Measurements from ENCODE around the gene TSPAN18. TPM values are rescaled to one million over a fixed set of nuclear protein-coding genes. Genes with fewer than 3 reads are reported as not detected.

Gene TSPAN18
- total RNA-seq, 1 experiment from 2014 or later: not detected

DNA sequence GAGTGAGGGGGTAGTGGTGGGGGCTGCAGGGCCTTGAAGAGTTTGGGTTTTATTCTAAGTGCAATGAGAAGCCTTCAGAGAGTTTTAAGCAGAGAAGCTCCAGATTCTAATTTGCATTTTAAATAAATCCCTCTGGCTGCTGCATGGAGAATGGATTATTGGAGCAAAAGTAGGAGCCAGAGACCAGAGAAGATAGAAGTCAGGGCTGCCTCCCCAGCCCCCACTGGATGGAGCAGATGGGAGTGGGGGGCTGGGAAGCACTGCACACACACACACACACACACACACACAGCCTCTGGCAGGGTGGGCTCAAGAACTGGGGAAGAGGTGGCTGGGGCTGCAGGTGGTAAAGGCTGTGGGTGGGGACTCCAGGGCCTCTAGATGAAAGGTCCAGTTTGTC lies 75.6 kb downstream of the TSPAN18 start:
- no TSS peak for BruUV-seq (replicated peaks)
- H3K27ac ChIP-seq (ENCODE audit: low read length): no peak overlapping the region
- H3K79me2 ChIP-seq (ENCODE audit: low read length): no peaks in the 10 kb centered on the region
- H3K9ac ChIP-seq (ENCODE audit: low read length): no peak overlapping the region
- no peaks in the 10 kb centered on the region for H3K9me2 ChIP-seq (replicated peaks; ENCODE audit: low read length)
- H3K4me3 ChIP-seq (ENCODE audit: low read length): no peak overlapping the region
- H3K9me3 ChIP-seq (ENCODE audit: low read length): no peaks in the 10 kb centered on the region
- POLR2A ChIA-PET (ENCODE audit: unreplicated experiment): no interaction called here
- TF ChIP-seq, protein P1, sequence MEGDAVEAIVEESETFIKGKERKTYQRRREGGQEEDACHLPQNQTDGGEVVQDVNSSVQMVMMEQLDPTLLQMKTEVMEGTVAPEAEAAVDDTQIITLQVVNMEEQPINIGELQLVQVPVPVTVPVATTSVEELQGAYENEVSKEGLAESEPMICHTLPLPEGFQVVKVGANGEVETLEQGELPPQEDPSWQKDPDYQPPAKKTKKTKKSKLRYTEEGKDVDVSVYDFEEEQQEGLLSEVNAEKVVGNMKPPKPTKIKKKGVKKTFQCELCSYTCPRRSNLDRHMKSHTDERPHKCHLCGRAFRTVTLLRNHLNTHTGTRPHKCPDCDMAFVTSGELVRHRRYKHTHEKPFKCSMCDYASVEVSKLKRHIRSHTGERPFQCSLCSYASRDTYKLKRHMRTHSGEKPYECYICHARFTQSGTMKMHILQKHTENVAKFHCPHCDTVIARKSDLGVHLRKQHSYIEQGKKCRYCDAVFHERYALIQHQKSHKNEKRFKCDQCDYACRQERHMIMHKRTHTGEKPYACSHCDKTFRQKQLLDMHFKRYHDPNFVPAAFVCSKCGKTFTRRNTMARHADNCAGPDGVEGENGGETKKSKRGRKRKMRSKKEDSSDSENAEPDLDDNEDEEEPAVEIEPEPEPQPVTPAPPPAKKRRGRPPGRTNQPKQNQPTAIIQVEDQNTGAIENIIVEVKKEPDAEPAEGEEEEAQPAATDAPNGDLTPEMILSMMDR (conservative IDR thresholded peaks at IDR 0.05; ENCODE audit: low read depth, low read length): no peak
- no peak for TF ChIP-seq EZH2phosphoT487 (IDR thresholded peaks at IDR 0.05; ENCODE audit: borderline replicate concordance, low read length)
- TF ChIP-seq EZH2 (IDR thresholded peaks at IDR 0.05; ENCODE audit: low read length, unreplicated experiment): no peak
- H3K36me3 ChIP-seq (ENCODE audit: low read depth, low read length): no peaks in the 10 kb centered on the region
- no peak for DNase-seq
- H3K4me2 ChIP-seq (ENCODE audit: low read length): no peak overlapping the region
- H3K27me3 ChIP-seq (ENCODE audit: low read length): peaks cover 70% of the 10 kb centered on the region
- intact Hi-C loops (cut with micrococcal nuclease): no loop called here
- H3K4me1 ChIP-seq (ENCODE audit: insufficient read depth, low read length): no peaks in the 10 kb centered on the region
- CTCF ChIA-PET: no interaction called here
- no peak for ATAC-seq
- no peak overlapping the region for H2AFZ ChIP-seq (ENCODE audit: low read length)
- no peaks in the 10 kb centered on the region for H3F3A ChIP-seq (ENCODE audit: low read length, unreplicated experiment)
- no peaks in the 10 kb centered on the region for H4K20me1 ChIP-seq (ENCODE audit: low read length)

DNA sequence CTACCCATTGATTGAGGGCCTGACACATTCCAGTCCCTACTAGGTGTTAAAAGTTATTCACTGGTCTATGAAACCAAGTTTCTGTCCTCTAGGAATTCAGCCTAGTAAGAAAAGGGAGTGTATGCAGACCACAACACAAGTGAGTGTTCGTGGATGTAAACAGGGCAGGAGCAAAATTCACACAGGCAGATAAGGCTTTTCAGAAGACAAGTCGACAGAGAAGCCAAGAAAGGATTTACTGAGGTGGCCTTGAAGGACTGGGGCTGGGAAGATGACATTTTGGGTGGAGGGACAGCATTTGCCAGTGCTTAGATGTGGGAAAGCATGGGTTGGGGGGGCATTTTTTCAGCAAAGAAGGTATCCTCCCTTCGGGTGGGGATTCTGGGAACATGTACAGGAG lies 76.2 kb downstream of the TSPAN18 start:
- CTCF ChIA-PET: no interaction called here
- Histone ChIP-seq H3K4me3 (ENCODE audit: low read length) (no peak overlapping the region), H3K9me2 (replicated peaks; ENCODE audit: low read length) (no peaks in the 10 kb centered on the region), H3K79me2 (ENCODE audit: low read length) (no peaks in the 10 kb centered on the region), H2AFZ (ENCODE audit: low read length) (no peak overlapping the region), H3K4me2 (ENCODE audit: low read length) (no peak overlapping the region), H3K36me3 (ENCODE audit: low read depth, low read length) (no peaks in the 10 kb centered on the region), H3K27me3 (ENCODE audit: low read length) (peaks cover 70% of the 10 kb centered on the region), H3F3A (ENCODE audit: low read length, unreplicated experiment) (no peaks in the 10 kb centered on the region), H3K27ac (ENCODE audit: low read length) (no peak overlapping the region), H3K9me3 (ENCODE audit: low read length) (no peaks in the 10 kb centered on the region), H3K4me1 (ENCODE audit: insufficient read depth, low read length) (no peaks in the 10 kb centered on the region), H3K9ac (ENCODE audit: low read length) (no peak overlapping the region), H4K20me1 (ENCODE audit: low read length) (no peaks in the 10 kb centered on the region)
- no peak for TF ChIP-seq EZH2phosphoT487 (IDR thresholded peaks at IDR 0.05; ENCODE audit: borderline replicate concordance, low read length)
- TF ChIP-seq, protein P1 (conservative IDR thresholded peaks at IDR 0.05; ENCODE audit: low read depth, low read length): no peak
- TF ChIP-seq EZH2 (IDR thresholded peaks at IDR 0.05; ENCODE audit: low read length, unreplicated experiment): no peak
- POLR2A ChIA-PET (ENCODE audit: unreplicated experiment): no interaction called here
- BruUV-seq (replicated peaks): no TSS peak
- DNase-seq: no peak
- intact Hi-C loops (cut with micrococcal nuclease): no loop called here
- ATAC-seq: no peak

DNA sequence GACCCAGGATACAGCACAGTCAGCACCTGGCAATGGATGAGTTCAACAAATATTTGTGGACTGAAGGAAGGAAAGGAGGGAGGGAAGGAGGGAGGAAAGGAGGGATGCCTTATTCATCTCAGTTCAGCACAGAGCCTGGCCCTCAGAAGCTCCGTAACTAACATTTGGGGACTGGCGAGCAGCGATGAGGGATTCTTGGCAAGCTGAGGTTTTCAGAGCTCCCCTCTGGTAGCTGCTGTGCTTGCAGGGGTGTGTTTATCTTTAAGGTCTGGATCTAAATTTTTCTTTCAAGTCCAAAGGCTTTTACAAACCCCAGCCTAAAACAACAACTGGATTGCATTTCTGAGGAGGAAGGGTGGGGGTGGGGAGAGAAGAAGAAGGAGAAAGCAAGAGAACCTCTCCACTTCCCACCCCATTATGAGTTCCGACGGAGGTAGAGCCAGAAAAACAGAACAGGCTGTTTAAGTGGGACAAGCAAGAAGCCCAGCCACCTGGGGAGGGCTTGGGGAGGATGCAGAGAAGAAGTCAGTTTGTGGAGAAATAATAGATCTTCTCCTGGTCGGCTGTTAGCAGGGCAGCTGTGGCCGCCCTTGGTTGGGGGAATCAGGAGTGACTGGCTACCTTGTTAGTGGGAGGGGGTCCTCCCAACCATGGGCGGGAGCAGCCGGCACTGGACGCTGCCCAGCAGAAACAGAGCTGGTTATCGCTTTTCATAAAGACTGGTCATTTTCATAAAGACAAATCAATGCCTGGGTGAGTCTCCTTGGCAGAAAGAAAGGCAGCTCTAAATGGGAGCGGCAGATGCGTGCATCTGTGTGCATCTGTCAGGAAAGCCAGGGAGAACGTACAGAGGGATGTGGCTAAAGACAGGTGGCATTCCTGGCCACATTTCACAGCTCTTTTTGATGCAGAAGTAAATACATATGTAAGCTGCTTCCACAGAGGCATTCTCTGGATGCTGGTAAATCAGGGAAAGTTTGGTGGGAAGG lies 78.0 kb downstream of the TSPAN18 start:
- no peak overlapping the region for H3K9ac ChIP-seq (ENCODE audit: low read length)
- no peaks in the 10 kb centered on the region for H4K20me1 ChIP-seq (ENCODE audit: low read length)
- no peaks in the 10 kb centered on the region for H3F3A ChIP-seq (ENCODE audit: low read length, unreplicated experiment)
- no peaks in the 10 kb centered on the region for H3K36me3 ChIP-seq (ENCODE audit: low read depth, low read length)
- BruUV-seq (replicated peaks): no TSS peak
- ChIA-PET CTCF (no interaction called here), POLR2A (ENCODE audit: unreplicated experiment) (no interaction called here)
- H3K4me1 ChIP-seq (ENCODE audit: insufficient read depth, low read length): no peaks in the 10 kb centered on the region
- DNase-seq (no peak), ATAC-seq (no peak)
- no peaks in the 10 kb centered on the region for H3K9me3 ChIP-seq (ENCODE audit: low read length)
- H3K4me2 ChIP-seq (ENCODE audit: low read length): no peak overlapping the region
- H3K4me3 ChIP-seq (ENCODE audit: low read length): no peak overlapping the region
- TF ChIP-seq EZH2phosphoT487 (IDR thresholded peaks at IDR 0.05; ENCODE audit: borderline replicate concordance, low read length) (no peak), EZH2 (IDR thresholded peaks at IDR 0.05; ENCODE audit: low read length, unreplicated experiment) (no peak)
- TF ChIP-seq, protein P1 (conservative IDR thresholded peaks at IDR 0.05; ENCODE audit: low read depth, low read length): no peak
- no peaks in the 10 kb centered on the region for H3K79me2 ChIP-seq (ENCODE audit: low read length)
- H3K27ac ChIP-seq (ENCODE audit: low read length): no peak overlapping the region
- peaks cover 83% of the 10 kb centered on the region for H3K27me3 ChIP-seq (ENCODE audit: low read length)
- intact Hi-C loops (cut with micrococcal nuclease): no loop called here
- H3K9me2 ChIP-seq (replicated peaks; ENCODE audit: low read length): no peaks in the 10 kb centered on the region
- H2AFZ ChIP-seq (ENCODE audit: low read length): no peak overlapping the region
